HG03565 (cell line): Measurements from ENCODE around the gene DENND4C.
"Not testable (repeated sequence)": the region's sequence is repeated elsewhere in the genome, so short reads cannot be mapped to it uniquely, and the experiment has no call there.

Experiments
- ATAC-seq: cut with Tn5 transposase; IDR thresholded peaks from one replicate; pipeline ENCODE4 v1.9.1; 2021; ENCODE audit warnings: mild to moderate bottlenecking, moderate library complexity; ENCODE audit not compliant: unreplicated experiment

Gene DENND4C

GRCh38 chr9:19230355-19231125 is at the start of gene DENND4C:
Gene DENND4C, plus strand, starts transcription at chr9:19230693. Its CDS starts 45,482 bp downstream, at chr9:19276175.
- ATAC-seq = peak; percentile 71

- ATAC-seq = no peak
Measured at GRCh38 chr9:19180991-19181390, 49.5 kb upstream of the DENND4C start.

- ATAC-seq = no peak
Measured at GRCh38 chr9:19181561-19181960, 48.9 kb upstream of the DENND4C start.

- ATAC-seq = peak; percentile 98
Measured at GRCh38 chr9:19184144-19184917, 46.2 kb upstream of the DENND4C start.

- ATAC-seq = no peak
Measured at GRCh38 chr9:19185191-19185590, 45.3 kb upstream of the DENND4C start.

- no peak for ATAC-seq
Measured at GRCh38 chr9:19186232-19186631, 44.3 kb upstream of the DENND4C start.

- ATAC-seq = no peak
Measured at GRCh38 chr9:19188771-19189170, 41.7 kb upstream of the DENND4C start.

GRCh38 chr9:19192202-19193028 is 38.1 kb upstream of the DENND4C start:
- ATAC-seq = no peak

GRCh38 chr9:19193029-19193324 is 37.5 kb upstream of the DENND4C start:
- ATAC-seq = no peak

GRCh38 chr9:19193358-19193973 is 37.0 kb upstream of the DENND4C start:
- not testable (repeated sequence) for ATAC-seq

- ATAC-seq = no peak
Measured at GRCh38 chr9:19198406-19198805, 32.1 kb upstream of the DENND4C start.

- no peak for ATAC-seq
Measured at GRCh38 chr9:19199012-19199411, 31.5 kb upstream of the DENND4C start.

GRCh38 chr9:19200229-19200628 is 30.3 kb upstream of the DENND4C start:
- ATAC-seq = no peak

- no peak for ATAC-seq
Measured at GRCh38 chr9:19201899-19202891, 28.3 kb upstream of the DENND4C start.

- ATAC-seq = no peak
Measured at GRCh38 chr9:19203058-19203457, 27.4 kb upstream of the DENND4C start.

GRCh38 chr9:19208653-19209052 is 21.8 kb upstream of the DENND4C start:
- ATAC-seq = no peak

GRCh38 chr9:19209188-19209587 is 21.3 kb upstream of the DENND4C start:
- ATAC-seq = no peak

GRCh38 chr9:19213823-19214222 is 16.7 kb upstream of the DENND4C start:
- ATAC-seq = no peak

- ATAC-seq = no peak
Measured at GRCh38 chr9:19216466-19216865, 14.0 kb upstream of the DENND4C start.

GRCh38 chr9:19221326-19221725 is 9.2 kb upstream of the DENND4C start:
- ATAC-seq = no peak
